ENCODE results near the gene DLST.

Gene DLST

DNA sequence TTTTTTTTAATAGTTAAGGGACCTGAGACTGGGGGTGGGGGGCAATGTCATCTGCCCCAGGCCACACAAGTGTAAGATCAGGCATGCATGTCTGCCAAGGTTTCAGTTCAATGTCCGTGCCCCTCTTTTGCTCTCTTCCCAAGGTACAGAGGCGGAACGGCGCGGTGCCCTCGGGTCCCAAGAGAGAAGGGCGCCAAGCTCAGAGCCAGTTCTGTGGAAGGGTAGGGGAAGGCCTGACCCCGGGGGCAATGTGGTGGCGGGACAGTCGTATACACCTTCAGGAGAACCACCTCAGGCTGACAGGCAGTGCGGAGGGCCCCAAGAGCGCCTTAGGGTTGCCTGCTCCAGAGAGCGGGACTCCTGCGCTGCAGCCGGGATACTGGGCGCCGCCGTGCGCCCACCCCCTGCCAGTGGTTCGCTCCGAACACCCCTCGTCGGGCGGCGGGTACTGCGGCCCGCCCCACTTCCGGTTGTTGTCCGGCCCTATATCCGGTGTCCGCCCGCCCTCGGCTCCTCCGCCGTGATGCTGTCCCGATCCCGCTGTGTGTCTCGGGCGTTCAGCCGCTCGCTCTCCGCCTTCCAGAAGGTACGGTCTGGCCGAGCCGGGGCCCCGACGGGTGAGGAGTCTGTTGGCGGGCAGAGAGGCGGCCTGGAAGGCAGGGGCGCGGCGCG lies at the start of gene DLST:
Gene DLST, plus strand, starts transcription at position 486 of the 672 bp plus-strand sequence. Its CDS starts 38 bp downstream, at position 524.
- peak; percentile 60 for DNase-seq (ENCODE audit: low read depth)

- no peak for DNase-seq (ENCODE audit: low read depth)
Observed at GRCh38 chr14:74832849-74833248, 48.9 kb upstream of the DLST start.

DNA sequence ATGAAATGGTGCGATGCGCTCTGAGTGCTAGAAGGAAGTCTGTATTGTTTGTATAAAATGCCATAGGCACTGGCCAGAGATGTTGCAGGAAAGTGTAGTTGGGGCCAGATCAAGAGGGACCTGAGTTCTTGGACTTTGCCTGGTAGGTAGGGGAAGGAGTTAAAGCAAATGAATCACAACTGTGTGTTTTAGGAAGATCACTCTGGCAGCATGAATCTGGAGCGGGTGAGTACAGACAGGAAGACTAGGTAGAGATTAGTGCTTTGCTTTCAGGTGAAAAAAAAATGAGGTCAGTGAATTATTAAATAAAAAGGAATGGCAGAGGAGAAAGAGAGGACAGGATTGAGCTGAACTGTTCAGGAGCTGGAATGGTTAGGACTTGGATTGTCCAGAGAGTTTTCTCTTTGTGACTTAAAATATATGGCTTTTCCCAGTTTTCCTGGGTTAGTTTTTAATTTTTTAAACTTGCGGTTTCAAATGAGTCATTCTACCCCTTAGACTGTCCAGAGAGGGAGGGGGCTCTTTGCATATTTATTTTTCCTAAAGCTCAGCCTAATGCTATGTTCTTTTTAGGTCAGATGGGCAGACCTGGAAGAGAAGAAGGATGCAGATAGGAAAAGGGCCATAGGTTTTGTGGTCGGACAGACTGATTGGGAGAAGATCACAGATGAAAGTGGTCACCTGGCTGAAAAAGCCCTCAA lies 46.9 kb upstream of the DLST start:
- no peak for DNase-seq (ENCODE audit: low read depth)

GRCh38 chr14:74835645-74836250 lies 46.0 kb upstream of the DLST start:
- DNase-seq (ENCODE audit: low read depth) = no peak

- DNase-seq (ENCODE audit: low read depth) = no peak
Observed at GRCh38 chr14:74836251-74836960, 45.3 kb upstream of the DLST start.

DNA sequence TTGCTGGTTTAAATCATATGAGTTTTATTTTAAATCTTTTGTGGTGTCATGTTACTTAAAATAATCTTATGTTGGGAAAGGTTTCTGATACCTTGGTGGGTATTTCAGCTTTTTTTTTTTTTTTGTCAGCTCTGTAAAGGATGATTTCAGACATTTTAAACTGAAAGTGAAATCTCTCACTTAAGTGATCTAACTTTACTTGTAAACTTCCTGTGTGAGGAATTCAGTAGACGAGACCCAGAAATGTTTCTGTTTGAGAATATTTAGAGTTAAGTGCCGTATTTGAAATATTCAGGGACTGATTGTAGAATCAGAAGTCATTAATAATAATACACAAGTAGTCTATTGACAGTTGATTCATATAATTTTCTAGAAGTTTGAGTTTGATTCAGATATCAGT lies 43.5 kb upstream of the DLST start:
- DNase-seq (ENCODE audit: low read depth) = no peak

DNA sequence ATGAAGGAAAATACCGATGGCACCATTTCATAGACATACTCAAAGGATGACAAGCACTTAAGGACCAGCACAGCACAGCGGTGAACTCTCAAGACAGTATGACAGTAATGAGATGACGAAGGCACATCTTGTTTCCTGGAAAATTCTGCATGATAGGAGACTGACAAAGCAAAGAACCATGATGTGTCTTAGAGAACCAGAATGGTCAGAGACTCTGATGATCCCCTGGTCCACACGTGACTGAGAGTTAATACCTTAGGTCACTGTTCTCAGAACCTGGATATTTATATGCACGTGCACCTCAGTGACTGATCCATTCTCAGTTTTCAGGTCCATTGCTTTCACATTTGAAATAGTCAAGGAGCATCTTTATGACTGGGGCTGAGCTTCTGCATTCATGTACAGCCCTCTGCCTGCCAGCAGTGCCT lies 41.1 kb upstream of the DLST start:
- DNase-seq (ENCODE audit: low read depth) = no peak

DNA sequence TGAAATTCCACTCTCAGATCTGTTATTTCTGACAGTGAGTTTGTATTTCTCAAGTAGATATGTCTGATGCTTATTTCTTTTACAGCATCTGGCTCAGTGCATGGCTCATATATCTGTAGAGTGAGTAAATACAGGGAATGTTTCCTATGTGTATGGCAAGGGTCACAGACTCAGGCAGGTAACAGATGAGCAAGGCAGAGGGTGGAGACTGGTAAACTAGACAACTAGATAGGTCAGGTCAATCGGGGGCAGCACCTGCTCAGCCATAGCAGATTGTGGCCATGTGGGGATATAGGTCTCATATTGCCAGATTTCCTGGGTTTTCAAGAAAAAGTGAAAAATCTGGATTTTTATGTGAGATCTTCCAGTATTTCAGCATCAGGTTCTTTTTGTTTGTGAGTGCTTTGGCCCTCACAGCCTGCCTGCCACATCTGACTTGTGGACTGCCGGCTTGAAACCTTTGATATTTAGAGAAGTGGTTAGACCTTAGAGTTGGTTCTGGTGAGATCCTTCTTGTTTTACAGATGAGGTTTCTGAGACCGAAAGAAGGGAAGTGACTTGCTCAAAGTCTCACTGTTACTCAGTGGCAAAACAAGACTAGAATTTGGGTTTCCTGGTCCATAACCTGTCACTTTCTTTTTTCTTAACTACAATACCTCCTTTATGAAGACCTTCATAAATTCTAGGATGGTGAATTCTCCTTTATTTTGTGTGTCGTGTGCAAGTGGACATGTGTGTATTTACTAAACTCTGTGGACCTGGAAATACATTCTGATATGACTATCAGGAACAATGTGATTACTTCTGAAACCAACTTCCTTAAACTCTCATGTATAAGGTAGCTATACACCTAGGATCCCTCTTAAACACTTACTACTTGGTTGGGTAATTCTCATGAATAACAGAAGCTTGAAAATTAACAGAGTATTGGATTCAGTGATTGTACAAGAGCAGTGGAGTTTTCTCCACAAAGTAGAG lies 40.2 kb upstream of the DLST start:
- no peak for DNase-seq (ENCODE audit: low read depth)

GRCh38 chr14:74843653-74844052 lies 38.1 kb upstream of the DLST start:
- peak; percentile 64 for DNase-seq (ENCODE audit: low read depth)

DNA sequence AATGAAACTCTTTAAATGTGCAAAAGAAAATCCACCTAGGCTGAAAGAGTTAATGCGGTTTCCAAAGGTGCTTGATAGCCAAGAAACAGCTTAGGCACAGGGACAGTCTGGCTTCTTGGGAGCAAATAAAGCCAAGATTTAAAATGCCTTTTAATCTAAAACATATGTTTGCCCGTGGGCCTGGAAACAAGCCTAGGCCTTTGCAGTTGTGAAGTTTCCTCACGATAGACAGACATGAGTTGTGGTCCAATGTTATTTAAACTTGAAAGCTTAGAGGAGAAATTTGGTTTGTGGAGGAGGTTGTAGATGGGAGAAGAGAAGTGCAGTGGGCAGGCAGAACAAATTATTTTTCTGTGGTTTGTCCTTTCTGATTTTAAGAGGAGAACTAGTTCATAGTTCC lies 35.5 kb upstream of the DLST start:
- peak; percentile 76 for DNase-seq (ENCODE audit: low read depth)

DNA sequence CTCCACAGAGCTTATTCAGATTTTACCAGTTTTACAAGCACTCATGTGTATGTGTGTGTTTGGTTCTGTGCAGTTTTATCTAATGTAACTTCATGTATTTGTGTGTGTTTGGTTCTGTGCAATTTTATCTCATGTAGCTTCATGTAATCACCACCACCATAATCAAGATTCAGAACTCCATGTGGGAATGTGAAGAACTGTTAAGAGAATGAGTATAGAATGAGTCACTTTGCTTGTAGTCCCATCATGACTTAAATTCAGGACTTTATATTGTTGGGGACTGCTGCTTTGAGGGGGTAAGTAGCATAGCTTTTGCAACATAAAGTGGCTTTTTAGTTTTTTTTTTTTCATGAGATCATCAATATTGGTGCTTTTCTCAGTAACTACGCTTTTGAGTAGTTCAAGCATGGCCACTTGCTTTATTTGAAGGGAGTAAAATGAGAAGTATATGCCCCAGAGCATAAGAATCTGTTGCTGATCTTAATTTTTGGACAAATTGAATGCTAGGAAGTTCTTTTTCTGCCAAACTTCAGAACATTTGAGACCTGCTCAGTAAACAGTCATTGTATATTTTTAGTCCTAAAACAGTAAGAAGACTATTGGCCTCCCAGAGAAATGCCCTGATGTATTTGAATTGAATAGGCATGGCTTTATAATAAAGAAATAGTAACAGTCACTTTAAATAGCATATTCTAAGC lies 34.6 kb upstream of the DLST start:
- no peak for DNase-seq (ENCODE audit: low read depth)

DNA sequence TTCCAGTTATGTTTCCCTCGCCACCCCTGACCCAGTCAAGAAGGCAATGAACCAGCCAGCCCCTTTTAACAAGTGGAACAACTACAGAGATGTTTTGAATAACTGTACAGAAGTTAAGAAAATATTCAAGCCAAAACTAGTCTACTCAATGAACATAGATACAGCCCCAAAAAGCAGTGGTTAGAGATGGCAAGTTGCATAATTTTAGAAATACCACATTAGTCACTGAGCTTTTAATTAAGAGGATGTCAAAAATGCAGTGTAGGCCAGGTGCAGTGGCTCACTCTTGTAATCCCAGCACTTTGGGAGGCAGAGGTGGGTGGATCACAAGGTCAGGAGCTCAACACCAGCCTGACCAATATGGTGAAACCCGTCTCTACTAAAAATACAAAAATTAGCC lies 32.9 kb upstream of the DLST start:
- DNase-seq (ENCODE audit: low read depth) = no peak

DNA sequence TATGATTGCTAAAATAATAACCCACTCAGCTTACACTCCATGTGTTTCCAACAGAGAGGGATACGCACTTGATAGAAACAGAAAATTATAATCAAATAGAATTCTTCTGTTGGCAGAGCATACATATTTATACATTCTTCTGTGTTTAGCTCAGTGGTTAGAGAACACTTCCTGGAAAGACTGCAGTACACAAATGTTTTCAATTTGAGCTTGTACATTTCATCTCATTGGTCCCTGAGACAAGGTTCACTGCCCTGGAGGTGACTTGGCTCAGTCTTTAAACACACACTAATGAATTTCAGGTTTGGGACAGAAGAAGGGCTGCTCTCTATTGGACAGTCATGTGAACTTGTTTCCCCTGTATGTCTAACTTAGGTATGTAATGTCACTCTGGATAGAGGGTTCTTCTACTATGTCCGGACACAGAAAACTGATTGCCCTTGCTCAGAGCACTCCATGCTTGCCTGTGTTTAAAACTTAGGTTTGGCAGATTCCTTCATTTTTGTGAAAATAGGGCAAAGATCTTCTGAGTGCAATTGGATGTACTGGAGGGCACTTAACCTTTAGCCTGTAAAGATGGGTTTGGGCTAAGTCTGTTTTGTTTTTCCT lies 28.7 kb upstream of the DLST start:
- DNase-seq (ENCODE audit: low read depth) = peak; percentile 97

DNA sequence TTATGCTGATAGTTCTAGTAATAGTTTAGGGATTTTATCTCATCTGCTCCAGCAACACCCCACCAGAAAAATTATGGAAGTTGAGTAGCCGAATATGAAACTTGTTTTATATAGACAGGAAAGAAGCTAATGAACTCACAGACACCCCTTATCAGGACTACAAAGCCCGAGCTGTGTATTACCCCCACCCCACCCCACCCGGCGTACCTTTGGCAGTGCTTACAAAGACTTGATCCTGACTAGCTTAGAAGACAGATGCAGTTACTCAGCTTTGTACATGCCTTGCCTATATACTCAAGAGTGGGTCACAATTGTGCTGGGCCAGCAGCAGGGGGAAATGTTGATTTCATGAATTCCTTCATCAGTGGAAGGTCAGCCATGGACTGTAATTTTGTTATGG lies 28.1 kb upstream of the DLST start:
- no peak for DNase-seq (ENCODE audit: low read depth)

- DNase-seq (ENCODE audit: low read depth) = no peak
Observed at GRCh38 chr14:74855021-74855420, 26.7 kb upstream of the DLST start.

DNA sequence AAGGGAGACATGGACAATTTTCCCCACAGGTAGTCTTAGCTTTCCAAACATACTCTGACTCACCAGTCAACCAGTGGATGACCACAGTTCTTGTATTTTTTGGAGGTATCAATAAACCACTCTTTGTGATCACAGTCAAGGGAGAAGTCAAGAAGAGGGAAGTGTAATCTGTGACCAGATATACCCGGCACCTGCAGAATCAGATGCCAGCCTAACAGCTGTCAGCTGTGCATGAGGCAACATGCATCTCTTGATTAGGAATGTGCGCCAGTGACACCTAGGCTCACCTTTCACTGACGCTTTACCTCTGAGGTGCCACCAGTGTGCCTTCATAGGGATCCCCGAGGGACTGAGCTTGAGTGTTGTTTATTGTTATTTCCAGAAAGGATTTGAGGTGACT lies 25.8 kb upstream of the DLST start:
- DNase-seq (ENCODE audit: low read depth) = no peak

GRCh38 chr14:74856366-74856765 lies 25.4 kb upstream of the DLST start:
- no peak for DNase-seq (ENCODE audit: low read depth)

DNA sequence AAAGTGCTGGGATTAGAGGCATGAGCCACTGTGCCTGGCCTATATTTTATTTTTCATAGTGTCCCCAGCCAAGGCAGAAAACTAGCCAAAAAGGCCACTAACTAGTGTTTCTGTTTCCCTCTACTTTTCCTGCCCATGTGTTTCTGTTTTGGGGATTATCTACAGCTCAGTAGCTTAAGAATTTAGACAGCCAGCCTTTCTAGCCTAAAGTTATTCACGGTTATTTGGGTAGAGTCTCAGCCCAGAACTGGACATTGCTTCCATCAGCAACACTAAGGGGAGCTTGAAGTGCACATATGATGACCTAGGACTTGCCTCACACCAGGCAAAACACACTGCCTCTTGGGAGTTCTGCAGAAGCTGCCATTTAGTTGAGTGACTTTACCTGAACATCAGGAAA lies 23.7 kb upstream of the DLST start:
- DNase-seq (ENCODE audit: low read depth) = no peak

DNA sequence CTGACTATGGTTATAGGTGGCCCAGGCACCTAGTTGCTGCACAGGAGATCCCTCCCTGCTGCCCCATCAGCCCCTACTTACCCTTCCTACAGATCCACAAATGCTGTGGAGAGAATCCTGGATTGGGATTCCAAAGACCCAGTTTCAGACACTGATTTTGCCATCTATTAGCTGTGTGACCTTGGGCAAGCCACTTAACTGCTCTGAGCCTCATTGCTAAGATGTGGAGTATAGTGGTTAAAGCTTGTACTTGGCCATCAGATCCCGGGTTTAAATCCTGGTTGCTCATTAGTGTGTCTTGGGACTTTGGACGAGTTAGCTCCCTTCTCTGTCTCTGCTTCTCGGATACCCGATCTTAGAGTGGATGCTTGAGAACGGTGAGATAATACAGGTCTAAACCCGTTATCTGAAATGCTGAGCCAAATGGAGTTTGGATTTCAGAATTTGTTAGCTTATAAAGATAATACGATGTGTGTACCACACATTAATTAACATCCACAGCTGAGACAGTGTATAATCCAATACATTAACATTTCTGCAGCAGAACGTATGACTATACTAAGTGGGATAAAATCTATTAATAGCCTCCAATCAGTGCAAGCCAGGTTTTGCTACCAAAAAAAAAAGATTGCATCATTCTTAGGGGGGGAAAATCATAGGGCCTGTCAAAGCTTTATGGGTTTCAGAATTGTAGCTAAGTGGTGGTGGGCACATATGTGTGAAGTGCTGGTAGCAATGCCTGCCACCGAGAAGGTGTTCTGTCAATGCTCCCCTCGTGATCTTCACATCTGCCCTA lies 21.8 kb upstream of the DLST start:
- no peak for DNase-seq (ENCODE audit: low read depth)

Data from fibroblast of the conjunctiva (primary cell).